Activated naive CD4-positive, alpha-beta T cell (primary cell): ENCODE results near the gene TMBIM1.
"Not testable (repeated sequence)": the region's sequence is repeated elsewhere in the genome, so short reads cannot be mapped to it uniquely, and the experiment has no call there.

ENCODE experiments used
- DNase-seq, 4 experiments: peaks; one replicate each; lab custom pipeline; 2025; lab: John Stamatoyannopoulos, UW

The TMBIM1 gene

DNA sequence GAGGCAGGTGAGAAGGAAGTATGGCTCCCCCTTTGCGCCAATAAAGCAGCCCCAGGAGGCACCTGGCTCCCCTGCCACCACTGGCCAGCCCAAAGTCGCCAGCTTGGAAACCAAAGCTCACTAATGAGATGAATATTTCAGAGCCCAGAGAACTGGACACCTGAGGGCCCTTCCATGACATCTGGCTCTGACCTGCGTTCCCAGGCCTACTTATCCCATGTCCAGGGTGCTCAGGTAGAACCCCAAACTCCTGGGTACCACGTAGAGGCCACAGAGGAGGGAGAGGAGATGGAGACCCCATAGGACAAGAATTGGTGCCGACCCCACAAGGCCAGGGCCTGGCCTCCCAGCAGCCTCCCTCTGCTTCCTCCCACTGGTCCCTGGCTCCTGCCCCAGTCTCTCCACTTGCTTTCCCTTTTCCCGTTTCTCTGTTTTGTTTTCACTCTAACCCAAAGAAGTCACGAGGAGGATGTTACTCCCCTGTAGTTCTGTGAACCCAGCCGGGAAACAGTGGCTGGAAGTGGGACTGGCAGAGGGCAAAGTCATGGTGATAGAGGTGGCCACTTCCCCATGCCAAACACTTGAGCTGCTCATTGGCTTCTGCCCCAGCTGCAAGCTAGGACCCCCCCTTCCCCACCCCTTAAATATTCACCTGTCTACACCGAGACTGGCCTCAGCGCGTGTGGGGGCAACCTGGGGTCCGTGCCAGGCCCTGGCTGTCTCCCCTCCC is 820 bp downstream of the TMBIM1 start:
- no peak for DNase-seq

DNA sequence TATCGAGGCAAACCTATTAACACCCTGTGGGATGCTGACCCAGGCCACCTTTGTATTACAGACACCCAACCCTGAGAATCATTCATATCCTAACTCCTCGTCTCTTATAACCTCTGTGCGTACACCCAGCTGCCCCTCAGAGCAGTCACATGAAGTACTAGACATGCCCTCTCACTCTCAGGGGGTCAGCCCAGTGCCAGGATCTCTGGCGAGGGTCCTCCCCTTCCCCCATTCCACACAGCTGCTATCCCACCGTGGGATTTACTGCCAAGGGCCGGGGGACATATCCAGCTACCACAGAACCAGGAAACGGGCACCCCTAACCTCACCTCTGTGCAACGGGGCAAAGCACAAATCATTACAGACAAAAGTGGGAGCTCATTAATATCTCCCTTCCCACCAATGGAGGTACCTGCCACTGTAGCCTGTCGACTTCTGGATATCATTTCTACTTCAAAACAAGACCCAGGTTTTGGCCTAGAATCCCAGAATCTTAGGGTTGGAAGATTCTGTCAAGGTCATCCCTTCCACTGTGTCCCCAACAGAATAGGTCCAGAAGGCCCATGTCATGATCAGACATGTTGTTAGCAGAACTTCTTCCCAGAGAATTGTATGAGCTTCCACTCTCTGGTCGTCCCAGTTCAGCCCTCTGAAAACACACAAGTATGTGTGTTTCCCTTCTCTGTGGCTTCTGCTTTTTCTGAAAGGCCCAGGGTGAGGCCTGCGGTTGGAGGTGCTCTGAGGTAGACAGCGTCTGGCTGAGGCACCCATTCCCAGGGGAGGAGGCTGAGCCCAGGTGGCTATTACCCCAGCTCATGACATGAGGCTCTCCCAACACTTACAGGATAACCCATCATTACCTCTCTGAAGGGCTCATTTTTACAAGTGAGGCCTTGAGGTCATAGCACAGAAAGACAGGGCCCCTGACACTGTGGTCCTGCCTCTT is 1.7 kb downstream of the TMBIM1 start:
- peak in 1 of 4 experiments; percentile 23 for DNase-seq

DNA sequence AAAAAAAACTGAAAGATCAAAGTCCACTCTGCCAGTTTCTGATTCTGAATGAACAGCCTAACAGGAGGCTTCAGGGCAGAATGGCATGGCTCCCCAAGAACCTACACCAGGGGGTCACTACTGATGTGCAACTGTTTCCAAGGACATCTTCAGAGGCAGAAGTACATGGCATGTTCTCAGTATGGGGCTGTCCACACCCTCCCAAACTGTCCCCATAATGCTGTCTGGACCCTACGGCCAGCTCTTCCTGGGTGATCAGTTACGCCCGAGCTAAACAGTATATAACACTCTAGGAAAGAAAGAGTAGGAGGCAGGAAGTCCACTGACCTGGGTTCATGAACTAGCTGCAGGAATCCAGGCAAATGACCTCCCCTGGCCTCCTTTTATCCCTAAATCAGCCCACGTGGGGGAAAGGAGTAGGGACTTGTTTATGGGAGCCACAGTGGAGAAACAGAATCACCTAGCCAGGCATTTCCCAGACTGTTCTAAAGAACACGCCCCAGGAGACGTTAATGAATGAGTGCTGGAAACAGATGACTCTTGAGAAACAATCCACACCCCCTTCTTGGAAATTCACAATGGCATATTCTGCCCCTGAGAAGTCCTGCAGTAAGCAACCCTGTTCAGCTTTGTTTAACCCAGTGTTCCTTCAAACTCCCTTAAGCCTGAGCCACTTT is 2.5 kb downstream of the TMBIM1 start:
- no peak for DNase-seq

DNA sequence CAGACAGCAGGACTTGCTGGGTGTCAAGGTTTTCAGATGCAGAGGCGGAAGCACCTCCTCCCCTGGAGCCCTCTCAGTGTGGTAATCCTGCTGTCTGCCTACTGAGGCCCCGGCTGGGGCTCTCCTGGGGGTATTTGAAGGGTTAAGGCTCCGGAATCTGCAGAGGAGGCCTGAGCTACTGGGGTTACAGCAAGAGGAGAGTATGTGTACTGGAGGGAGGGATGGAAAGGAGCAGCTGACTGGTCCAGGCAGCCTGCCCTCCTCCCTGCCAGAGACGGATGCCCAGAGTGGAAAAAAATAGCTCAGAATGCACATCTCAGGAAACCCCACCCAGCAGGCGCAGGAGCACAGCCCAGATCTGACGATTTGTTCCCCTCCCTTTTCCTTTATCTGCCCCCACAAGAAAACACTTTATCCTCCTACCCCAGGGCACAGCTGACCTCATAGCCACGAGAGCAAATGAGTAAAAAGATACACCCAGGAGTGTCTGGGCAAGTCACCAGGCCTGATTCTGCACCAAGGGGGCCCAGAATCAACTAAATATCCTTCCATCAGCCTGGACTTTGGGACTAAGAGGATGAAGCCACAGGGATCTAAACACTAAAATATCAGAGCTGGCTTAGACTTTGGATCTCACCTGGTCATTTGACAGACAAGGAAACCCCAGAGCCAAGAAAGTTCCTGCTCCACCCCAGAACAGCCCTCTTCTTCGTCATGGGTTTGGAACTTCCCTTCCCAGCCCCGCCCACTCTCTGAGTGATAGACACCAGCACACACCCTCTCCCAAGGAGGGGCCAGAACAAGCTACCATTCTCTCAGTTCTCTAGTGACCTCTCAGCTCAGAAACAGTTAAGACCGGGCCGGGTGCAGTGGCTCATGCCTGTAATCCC is 5.5 kb downstream of the TMBIM1 start:
- DNase-seq: peak in 2 of 4 experiments; percentile 34 to 56

DNA sequence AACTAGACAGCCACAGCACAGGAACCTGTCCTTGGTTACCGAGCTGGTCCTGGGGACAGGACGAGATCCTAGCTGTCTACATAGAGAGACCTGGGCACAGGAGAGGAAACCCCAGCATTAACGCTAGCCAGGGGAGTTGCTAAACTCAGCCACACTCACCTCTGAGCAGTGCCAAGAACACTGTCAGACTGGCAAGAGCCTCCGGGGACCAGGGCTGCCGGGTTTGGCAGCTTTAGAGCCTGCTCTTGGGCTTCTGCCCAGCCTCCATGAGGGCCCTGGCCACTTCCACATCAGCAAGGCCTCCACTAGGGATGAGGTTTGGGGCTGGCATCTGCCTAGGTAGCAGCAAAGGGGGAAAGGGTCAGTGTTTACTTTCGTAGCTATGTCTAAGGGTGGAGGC is 6.7 kb downstream of the TMBIM1 start:
- no peak for DNase-seq

DNA sequence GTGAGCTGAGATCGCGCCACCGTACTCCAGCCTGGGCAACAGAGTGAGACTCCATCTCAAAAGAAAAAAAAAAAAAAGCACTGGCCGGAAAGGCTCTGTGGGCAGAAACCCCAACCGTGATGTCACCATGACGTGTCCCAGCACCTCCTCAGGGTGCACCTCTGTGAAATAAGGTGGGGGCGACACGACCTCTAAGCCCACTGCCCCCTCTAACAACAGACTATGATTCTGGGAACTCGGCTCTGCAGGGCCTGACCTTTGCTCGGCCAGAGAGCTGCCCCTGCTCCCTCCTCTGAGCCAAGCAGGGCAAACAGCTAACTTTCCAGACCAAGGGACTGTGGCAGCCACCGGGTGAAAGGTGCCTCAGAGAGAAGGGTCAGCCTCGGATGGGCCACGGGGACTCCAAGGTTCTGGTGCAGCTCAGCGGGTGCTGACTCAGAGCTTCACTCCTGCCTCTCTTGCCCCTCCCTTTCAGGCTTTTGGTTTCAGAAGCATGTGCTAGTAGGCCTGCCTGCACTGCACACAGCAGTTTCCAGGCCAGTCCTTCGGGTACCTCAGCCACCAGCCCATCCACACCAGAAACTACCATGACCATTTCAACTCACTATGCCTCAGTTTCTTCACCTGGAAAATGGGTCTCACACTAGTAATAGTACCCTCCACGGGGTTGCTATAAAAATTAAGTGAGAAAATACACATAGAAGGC is 8.0 kb downstream of the TMBIM1 start:
- DNase-seq: peak in 2 of 4 experiments; percentile 11 to 22

DNA sequence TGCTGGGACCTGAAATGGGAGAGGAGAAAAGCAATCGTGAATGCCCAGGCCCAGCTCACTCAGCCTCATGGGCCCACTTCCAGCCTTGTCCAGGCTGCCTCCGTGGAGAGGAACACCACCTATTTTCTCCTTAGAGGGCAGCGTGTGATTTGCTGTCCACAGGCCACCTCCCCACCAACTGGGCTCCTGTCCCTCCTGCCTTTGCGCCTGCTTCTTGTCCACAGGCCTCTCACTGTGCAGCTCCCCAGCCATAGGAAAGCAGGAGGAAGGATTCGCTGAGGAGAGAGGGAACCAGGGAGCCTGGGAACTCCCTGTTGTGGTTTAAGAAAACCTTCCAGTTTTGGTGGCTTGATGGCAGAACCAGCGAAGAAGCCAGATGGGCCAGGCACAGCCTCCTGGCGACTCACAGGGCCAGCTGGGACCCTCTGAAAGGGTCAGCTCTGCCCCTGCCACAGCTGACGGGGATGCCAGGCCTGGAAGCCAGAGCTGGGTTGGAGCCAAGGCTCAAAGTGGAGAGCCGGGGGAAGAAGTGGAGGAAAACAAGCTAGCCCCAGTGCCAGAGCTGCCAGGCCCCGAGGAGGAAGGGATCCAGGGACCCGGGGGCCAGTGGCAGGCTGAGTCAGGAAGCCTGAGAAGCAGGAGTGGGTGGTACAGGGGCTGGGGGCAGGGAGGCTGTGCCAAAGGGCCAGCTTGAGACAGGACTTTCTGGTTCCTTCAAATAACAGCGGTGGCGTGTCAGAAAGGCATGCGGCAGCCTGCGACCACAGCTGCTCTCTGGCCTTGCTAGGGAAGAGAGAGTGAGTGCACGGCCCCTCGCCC is 9.9 kb downstream of the TMBIM1 start:
- no peak for DNase-seq

DNA sequence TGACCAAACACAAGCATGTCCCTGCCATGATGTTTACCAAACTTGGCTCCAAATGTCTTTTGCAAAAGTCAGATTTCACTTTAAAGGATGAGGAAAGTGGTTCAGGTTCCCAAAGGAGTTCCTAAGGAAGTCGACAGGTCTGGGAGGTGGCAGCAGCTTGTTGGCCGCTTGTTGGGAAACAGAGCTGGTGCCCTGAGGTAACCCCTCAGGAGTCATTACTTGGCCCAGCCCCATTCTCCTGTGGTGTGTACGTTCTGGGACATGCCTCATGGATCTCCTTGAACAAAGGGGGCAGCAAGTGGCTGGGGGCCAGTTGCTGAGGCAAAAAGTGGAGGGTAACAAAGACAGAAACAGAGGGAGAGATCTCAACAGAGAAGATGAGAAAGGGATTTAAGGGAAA is 10.9 kb downstream of the TMBIM1 start:
- DNase-seq: no peak

DNA sequence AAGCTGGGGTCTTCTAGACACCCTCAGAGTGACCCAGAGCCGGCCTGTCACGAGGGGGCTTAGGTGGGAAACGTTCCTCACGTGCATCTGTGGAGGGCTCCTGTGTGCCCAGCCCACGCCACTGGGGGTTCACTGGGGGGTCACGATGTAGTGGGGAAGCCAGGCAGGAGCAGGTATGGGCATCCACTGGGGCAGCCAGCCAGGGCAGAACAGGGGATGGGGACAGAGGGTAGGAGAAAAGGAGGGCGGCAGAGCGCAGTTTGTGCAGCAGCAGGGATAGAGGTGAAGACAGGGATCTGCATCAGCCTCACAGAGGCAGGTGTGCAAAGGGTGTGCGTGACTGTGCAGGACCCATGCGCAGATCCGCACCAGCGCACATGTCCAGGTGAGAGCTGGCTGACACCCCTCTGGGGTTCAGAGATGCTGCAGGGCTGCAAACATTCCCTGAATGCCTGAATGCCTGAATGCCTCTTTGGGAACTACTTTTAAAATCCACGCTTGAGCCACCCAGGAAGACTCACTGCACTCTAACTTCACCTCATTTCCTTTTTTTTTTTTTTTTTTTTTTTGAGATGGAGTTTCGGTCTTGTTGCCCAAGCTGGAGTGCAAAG is 11.9 kb downstream of the TMBIM1 start:
- no peak for DNase-seq

DNA sequence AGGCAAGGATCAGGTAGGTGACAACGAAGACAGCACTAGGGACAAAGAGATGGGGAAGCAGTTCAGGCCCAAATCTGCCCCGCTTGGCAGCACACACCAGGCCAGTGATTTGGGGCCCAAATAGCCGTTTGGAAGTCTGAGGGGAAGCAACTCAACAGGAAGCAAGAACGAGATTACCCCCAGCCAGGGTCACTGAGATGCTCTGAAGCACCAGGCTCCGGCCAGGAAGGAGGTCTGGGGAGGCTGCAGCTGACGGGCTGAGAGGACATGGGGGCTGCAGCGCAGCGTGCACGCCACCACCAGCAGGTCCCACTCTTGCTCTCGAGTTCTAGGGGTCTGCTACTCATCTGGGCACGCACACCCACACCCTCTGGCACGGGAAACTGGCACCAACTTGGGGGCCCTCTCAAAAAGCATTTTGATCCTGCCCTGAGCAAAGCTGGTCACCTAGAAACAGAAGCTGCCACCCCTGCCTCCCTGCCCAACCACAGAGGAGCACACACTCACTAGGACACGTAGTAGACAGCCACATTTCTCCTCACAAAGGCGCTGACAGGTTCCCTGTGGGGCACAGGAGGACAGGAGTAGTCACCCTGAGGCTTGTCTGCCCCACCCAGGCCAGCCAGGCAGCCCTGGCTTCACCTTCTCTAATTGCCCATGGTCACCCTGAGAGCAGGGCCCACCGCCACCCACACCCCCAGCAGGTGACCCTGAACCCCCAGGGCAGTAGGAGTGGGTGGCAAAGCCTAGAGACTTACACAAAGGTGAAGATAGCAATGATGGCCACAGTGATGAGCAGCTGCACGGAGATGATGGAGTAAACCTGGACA is 13.6 kb downstream of the TMBIM1 start:
- DNase-seq: no peak

DNA sequence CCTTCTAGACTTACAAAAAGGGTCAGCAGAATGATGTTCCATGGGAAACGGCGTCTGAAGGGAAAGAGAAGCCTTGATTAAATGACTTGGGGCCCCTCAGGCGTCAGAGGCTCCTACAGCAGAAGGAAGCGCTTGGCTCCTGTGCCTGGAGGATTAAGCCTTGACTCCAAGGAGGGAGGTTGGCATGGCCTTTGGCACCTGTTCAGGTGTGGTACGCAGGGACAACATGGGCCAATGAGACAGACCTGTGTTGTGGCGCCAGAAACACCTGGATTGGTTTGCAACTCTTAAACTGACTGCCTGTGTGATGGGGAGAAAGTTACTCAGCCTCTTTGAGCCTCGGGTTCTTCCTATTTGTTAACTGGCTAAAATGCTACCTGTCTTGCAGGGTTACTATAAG is 14.4 kb downstream of the TMBIM1 start:
- DNase-seq: no peak

DNA sequence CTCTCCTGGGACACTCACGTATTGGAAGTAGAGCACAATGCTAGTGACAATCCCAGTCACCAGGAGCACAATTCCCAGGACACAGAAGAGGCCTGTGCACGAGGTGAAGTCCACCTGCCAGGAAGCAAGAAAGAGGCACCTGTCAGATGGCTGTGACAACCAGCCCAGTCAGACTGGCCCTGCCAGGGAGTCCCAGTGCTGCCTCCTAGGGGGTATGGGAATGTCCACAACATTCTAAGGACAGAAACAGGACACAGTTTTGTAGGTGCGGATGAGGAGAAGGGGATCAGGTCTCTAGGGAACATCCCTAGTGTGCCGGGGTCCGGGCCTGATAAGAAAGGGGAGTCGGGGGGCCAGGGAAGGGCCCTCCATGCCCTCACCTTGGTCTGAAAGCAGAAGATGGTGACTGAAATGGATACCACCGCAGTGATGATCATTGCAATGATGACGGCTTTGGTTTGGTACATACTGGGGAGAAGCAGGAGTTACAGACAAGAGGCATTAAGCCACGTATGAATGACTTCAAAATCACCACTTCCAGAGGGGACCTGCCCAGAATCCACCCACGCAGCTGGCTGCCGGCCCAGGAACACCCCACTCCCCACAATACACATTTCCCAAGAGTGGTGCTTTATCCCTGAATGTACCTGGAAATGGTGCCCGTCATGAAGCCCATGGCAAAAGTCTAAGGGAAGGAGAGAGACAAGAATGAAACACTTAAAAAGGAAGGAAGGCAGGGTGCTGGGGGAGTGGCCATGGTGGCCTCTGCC is 15.1 kb downstream of the TMBIM1 start:
- no peak for DNase-seq

DNA sequence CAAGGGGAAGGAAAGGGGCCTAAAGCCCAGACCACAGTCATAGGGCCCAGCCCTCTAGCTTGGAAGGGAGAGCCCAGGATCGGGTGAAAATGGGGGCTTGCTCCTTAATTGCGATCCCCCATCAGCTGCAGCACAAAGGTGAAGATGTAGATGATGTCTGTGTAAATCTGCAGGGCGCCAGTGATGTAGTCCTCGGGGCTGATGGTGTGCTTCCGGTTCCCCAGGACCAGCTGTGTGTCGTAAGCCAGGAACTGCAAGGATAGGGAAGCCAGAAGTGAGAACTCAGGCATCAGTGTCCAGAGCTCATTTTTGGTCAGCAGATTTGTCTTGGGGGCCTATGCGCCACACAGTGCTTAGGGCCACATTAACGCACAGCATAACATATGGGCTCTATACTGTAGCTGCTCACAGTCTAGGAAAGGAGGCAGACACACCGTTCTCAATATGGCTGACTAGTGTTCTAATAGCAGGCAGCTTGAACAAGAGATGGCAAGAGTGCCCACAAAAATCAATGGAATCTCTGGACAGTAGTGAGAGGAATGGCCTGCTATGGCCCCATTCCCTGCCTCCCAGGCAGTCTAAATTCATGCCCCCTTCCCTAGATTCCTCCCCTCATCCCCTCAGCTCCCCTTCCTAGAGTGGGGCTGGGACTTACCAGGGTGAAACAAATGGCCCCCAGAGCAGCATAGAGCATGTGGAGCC is 16.8 kb downstream of the TMBIM1 start:
- DNase-seq: no peak

DNA sequence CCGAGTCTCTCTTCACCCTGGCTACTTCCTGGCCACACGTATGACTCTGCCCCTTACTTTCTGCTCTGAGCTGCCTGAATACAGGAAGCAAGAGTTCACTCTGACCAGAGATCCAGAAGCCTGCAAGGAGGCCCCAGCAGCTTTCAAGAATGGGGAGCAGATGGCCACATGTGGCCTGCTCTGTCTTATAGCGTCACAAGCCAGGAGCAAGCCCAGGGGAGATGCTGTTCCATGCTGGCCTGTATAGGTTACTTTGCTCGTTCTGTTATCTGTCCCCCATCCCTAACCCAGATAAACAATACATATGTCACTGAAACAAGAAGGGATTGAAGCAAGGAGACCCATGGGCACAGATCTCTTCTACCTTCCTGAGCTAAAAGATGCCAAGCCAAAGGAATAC is 17.7 kb downstream of the TMBIM1 start:
- DNase-seq: no peak

DNA sequence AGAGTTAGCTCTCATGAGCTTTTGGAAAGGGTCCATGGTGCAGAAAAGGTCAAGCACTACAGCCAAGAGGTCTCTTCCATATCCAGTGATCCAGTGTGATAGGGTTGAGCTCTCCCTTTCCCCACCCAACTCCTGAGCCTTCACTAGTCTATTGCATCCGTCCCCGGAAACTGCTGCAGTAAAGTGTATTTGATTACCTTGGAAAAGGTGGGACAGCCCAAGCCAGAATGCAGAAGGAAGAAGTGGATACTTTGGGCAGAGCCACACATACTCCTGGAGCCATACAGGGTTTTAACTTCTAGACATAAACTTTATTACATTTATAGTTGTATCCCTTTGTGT is 18.4 kb downstream of the TMBIM1 start:
- no peak for DNase-seq

DNA sequence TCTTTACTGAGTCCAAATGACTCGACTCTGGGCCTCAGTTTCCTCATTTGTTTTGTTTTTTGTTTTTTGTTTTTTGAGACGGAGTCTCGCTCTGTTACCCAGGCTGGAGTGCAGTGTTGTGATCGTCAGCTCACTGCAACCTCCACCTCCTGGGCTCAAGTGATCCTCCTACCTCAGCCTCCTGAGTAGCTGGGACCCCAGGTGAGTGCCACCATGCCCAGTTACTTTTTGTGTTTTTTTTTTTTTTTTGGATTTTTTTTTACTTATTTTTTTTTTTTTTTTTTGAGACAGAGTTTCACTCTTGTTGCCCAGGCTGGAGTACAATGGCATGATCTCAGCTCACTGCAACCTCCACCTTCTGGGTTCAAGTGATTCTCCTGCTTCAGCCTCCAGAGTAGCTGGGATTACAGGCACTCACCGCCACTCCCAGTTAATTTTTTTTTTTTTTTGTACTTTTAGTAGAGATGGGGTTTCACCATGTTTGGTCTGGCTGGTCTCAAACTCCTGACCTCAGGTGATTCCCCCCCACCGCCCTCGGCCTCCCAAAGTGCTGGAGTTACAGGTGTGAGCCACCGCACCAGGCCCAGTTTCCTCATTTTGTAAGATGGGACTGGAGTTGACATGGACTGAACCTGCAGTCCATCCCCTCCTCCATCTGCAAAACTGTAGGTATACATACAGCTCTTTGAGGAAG is 18.9 kb downstream of the TMBIM1 start:
- DNase-seq: not testable (repeated sequence)
